Fibroblast of skin of left biceps (primary cell): Measurements from ENCODE around the gene FAM167B.
"Not testable (repeated sequence)": the region's sequence is repeated elsewhere in the genome, so short reads cannot be mapped to it uniquely, and the experiment has no call there.

Experiments
- DNase-seq, 2 experiments: peaks; one replicate each; pipeline ENCODE4 v3.0.0-alpha.2; 2013; ENCODE audit warnings: low read depth in 2 of 2

Gene FAM167B

GRCh38 chr1:32257227-32257508 lies 10.1 kb downstream of the FAM167B start:
- no peak for DNase-seq

GRCh38 chr1:32263236-32263593 lies 16.2 kb downstream of the FAM167B start:
- DNase-seq: not testable (repeated sequence)

GRCh38 chr1:32263744-32264143 lies 16.7 kb downstream of the FAM167B start:
- no peak for DNase-seq

- DNase-seq: no peak
Measured at GRCh38 chr1:32265846-32266245, 18.8 kb downstream of the FAM167B start.

GRCh38 chr1:32266921-32267591 lies 20.0 kb downstream of the FAM167B start:
- DNase-seq: peak in 1 of 2 experiments; percentile 15

GRCh38 chr1:32269744-32270143 lies 22.7 kb downstream of the FAM167B start:
- DNase-seq: no peak

- DNase-seq: no peak
Measured at GRCh38 chr1:32272557-32273390, 25.8 kb downstream of the FAM167B start.

GRCh38 chr1:32273391-32274208 lies 26.6 kb downstream of the FAM167B start:
- DNase-seq: no peak

GRCh38 chr1:32274646-32275340 lies 27.8 kb downstream of the FAM167B start:
- DNase-seq: no peak

GRCh38 chr1:32275424-32275823 lies 28.4 kb downstream of the FAM167B start:
- DNase-seq: no peak

GRCh38 chr1:32276032-32276782 lies 29.2 kb downstream of the FAM167B start:
- DNase-seq: no peak

- DNase-seq: not testable (repeated sequence)
Measured at GRCh38 chr1:32284777-32285176, 37.8 kb downstream of the FAM167B start.

GRCh38 chr1:32285658-32286057 lies 38.6 kb downstream of the FAM167B start:
- no peak for DNase-seq

- DNase-seq: no peak
Measured at GRCh38 chr1:32286763-32287162, 39.7 kb downstream of the FAM167B start.

GRCh38 chr1:32289256-32289655 lies 42.2 kb downstream of the FAM167B start:
- no peak for DNase-seq

- DNase-seq: no peak
Measured at GRCh38 chr1:32291145-32291707, 44.2 kb downstream of the FAM167B start.

- peak; percentile 86 to 89 for DNase-seq
Measured at GRCh38 chr1:32291708-32292538, 44.9 kb downstream of the FAM167B start, which contains the start of gene HDAC1. TSS of gene HDAC1 (plus strand) at chr1:32292083. CDS start at chr1:32292170, 87 bp downstream.

- not testable (repeated sequence) for DNase-seq
Measured at GRCh38 chr1:32298211-32298610, 51.2 kb downstream of the FAM167B start.
